Measurements from ENCODE around the gene AFF3.
"Not testable (repeated sequence)": the region's sequence is repeated elsewhere in the genome, so short reads cannot be mapped to it uniquely, and the experiment has no call there.

The AFF3 gene

DNA sequence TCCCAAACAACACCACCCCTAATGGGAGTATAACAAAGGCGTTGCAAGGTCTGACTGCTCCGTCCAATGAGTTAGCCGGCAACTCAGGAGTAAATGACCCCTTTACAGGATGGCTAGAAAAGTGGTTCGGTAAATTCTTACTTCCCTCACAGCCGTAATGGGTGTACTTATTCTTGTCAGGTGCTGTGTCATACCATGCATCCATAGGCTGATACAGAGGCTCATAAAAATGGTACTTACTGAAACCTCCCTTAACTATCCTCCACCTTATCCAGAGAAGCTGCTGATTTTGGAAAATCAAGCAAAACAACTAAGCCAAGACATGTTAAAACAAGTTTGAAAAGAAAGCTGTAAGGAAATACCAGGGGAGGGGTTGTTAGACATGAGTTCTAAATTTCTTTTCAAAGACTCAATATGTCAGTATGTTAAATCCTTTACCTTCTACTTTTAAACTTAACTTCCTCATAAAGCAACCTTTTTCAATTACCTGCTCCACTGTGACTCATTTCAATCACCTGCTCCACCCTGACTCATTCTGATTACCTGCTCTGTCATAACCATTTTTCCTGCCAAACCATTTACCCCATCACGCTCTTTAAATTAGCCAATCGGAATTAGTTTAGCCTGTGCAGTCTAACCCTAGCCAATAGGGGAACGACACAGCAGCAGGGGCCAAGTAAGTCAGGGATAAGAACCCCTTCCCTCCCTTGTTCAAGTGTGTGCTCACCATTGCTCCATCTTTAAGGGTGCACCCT, 638.6 kb downstream of the AFF3 start:
- not testable (repeated sequence) for ATAC-seq

GRCh38 chr2:99496021-99496420, 646.4 kb downstream of the AFF3 start:
- TF ChIP-seq CSDC2 (CRISPR knock-in tag; IDR thresholded peaks at IDR 0.05): no peak
- TF ChIP-seq, protein P1, sequence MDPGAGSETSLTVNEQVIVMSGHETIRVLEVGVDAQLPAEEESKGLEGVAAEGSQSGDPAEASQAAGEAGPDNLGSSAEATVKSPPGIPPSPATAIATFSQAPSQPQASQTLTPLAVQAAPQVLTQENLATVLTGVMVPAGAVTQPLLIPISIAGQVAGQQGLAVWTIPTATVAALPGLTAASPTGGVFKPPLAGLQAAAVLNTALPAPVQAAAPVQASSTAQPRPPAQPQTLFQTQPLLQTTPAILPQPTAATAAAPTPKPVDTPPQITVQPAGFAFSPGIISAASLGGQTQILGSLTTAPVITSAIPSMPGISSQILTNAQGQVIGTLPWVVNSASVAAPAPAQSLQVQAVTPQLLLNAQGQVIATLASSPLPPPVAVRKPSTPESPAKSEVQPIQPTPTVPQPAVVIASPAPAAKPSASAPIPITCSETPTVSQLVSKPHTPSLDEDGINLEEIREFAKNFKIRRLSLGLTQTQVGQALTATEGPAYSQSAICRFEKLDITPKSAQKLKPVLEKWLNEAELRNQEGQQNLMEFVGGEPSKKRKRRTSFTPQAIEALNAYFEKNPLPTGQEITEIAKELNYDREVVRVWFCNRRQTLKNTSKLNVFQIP (CRISPR knock-in tag; IDR thresholded peaks at IDR 0.05; ENCODE audit: borderline replicate concordance, low read depth): no peak
- no peak for TF ChIP-seq TOX (CRISPR knock-in tag; IDR thresholded peaks at IDR 0.05; ENCODE audit: borderline replicate concordance)
- no peak for TF ChIP-seq TSHZ2 (CRISPR knock-in tag; IDR thresholded peaks at IDR 0.05)
- no peak for ATAC-seq

All from SK-N-SH treated with all-trans-retinoic acid at 6 μM for 48 hours (cell line).